Endothelial cell of umbilical vein (primary cell): ENCODE results near the gene HMCES. TPM values are rescaled to one million over a fixed set of nuclear protein-coding genes. Genes with fewer than 3 reads are reported as not detected.

Source experiments
- BruUV-seq: library from RNA; stranded (reverse); fragments of 400-500 nt; replicated peaks from 2 replicates; lab custom pipeline; 2021; lab: Mats Ljungman, UMichigan
- CTCF ChIA-PET: fragments of 300-600, 350-600 bp; sonication (Branson Sonifier 250); formaldehyde crosslinking; loops from one replicate; lab custom pipeline; 2021; ENCODE audit warnings: antibody characterized with exemption, inconsistent platforms; lab: Charles Lee
- POLR2A ChIA-PET: fragments of 300-600, 350-600 bp; sonication (Branson Sonifier 250); formaldehyde crosslinking; loops from one replicate; lab custom pipeline; 2021; ENCODE audit warnings: antibody characterized with exemption, inconsistent platforms; lab: Charles Lee
- DNase-seq: peaks from one replicate; pipeline ENCODE4 v3.0.0-alpha.2; 2011; ENCODE audit warnings: low read depth, low spot score
- FAIRE-seq: peaks from 2 replicates; lab custom pipeline; 2011; peaks lifted over from hg19 to GRCh38; lab: Jason Lieb, UNC
- H2AFZ ChIP-seq: 2 replicates; pipeline ENCODE4 v1.6.0; 2012; ENCODE audit warnings: low read depth, low read length, control low read depth, inconsistent platforms
- H3K27ac ChIP-seq: 2 replicates; pipeline ENCODE4 v1.5.1; 2011; ENCODE audit warnings: low read depth, mild to moderate bottlenecking, control low read depth, low read length, moderate library complexity; ENCODE audit not compliant: insufficient read depth
- H3K27me3 ChIP-seq, 2 experiments: 2 replicates each; pipeline versions ENCODE4 v1.6.0 to v1.6.1; 2011; ENCODE audit warnings: low read length in 2 of 2, mixed read lengths in 1 of 2; ENCODE audit not compliant: control insufficient read depth in 2 of 2, insufficient read depth in 2 of 2
- H3K36me3 ChIP-seq, 2 experiments: 2 replicates in 1 of 2; 3 replicates in 1 of 2; pipeline ENCODE4 v1.5.1; 2011; ENCODE audit warnings: low read length in 2 of 2, mild to moderate bottlenecking in 1 of 2, moderate library complexity in 1 of 2; ENCODE audit not compliant: control insufficient read depth in 2 of 2, insufficient read depth in 2 of 2; ENCODE audit errors: extremely low read depth in 1 of 2
- H3K4me1 ChIP-seq: 3 replicates; pipeline ENCODE4 v1.5.1; 2011; ENCODE audit warnings: mild to moderate bottlenecking, low read length; ENCODE audit not compliant: control insufficient read depth, insufficient read depth; ENCODE audit errors: extremely low read depth
- H3K4me2 ChIP-seq: 2 replicates; pipeline ENCODE4 v1.6.1; 2011; ENCODE audit warnings: low read length, control low read depth, mixed read lengths; ENCODE audit not compliant: insufficient read depth
- H3K4me3 ChIP-seq, 3 experiments: fragments of 200-600 bp in 1 of 3; sonication (generic), shearing (Covaris generic) in 1 of 3; replicated peaks in 1 of 3; 2 replicates each; pipeline ENCODE4 v1.5.1; 2011 to 2016; ENCODE audit warnings: control low read depth in 3 of 3, low read length in 3 of 3, mild to moderate bottlenecking in 2 of 3, inconsistent platforms in 1 of 3, low read depth in 1 of 3, moderate library complexity in 1 of 3; ENCODE audit not compliant: insufficient read depth in 1 of 3
- H3K79me2 ChIP-seq: 2 replicates; pipeline ENCODE4 v1.6.0; 2012; ENCODE audit warnings: low read length, inconsistent platforms; ENCODE audit not compliant: control insufficient read depth, insufficient read depth
- H3K9ac ChIP-seq: replicated peaks from 2 replicates; pipeline ENCODE3; 2011; ENCODE audit warnings: low read length, control low read depth; ENCODE audit not compliant: insufficient read depth; ENCODE audit errors: extremely low read depth
- H3K9me1 ChIP-seq: replicated peaks from 3 replicates; pipeline ENCODE4 v1.6.0; 2011; ENCODE audit warnings: mild to moderate bottlenecking, low read length; ENCODE audit not compliant: control insufficient read depth, insufficient read depth; ENCODE audit errors: extremely low read depth
- H3K9me3 ChIP-seq: replicated peaks from 2 replicates; pipeline ENCODE4 v1.5.1; 2012; ENCODE audit warnings: low read length, inconsistent platforms; ENCODE audit not compliant: control insufficient read depth, insufficient read depth
- H4K20me1 ChIP-seq: replicated peaks from 2 replicates; pipeline ENCODE3; 2011; ENCODE audit warnings: mild to moderate bottlenecking, low read length; ENCODE audit not compliant: control insufficient read depth, insufficient read depth; ENCODE audit errors: extremely low read depth
- CTCF ChIP-seq, 2 donors: IDR thresholded peaks; 1 replicate in 1 of 2; 2 replicates in 1 of 2; pipeline ENCODE4 v1.5.1; 2011; ENCODE audit warnings: low read length in 2 of 2, mild to moderate bottlenecking in 2 of 2, moderate library complexity in 2 of 2, control low read depth in 1 of 2, inconsistent platforms in 1 of 2, low read depth in 1 of 2; ENCODE audit not compliant: insufficient read depth in 1 of 2; ENCODE audit errors: extremely low read depth in 1 of 2
- EZH2 ChIP-seq: IDR thresholded peaks from 2 replicates; pipeline ENCODE4 v1.6.1; 2012; ENCODE audit warnings: borderline replicate concordance, low read depth, mild to moderate bottlenecking, moderate library complexity, low read length, inconsistent platforms; ENCODE audit not compliant: severe bottlenecking
- FOS ChIP-seq: IDR thresholded peaks from 2 replicates; pipeline ENCODE4 v1.6.1; 2011; ENCODE audit warnings: mild to moderate bottlenecking, low read length, moderate library complexity, borderline replicate concordance; ENCODE audit not compliant: insufficient read depth
- GATA2 ChIP-seq: IDR thresholded peaks from 2 replicates; pipeline ENCODE4 v1.7.0; 2011; ENCODE audit warnings: low read depth, mild to moderate bottlenecking, moderate library complexity, mixed read lengths, low read length; ENCODE audit not compliant: insufficient read length, insufficient read depth
- JUN ChIP-seq: IDR thresholded peaks from 2 replicates; pipeline ENCODE4 v1.6.1; 2011; ENCODE audit warnings: borderline replicate concordance, low read depth; ENCODE audit not compliant: insufficient read length, insufficient read depth
- MAX ChIP-seq: IDR thresholded peaks from 2 replicates; pipeline ENCODE4 v1.6.1; 2011; ENCODE audit not compliant: insufficient read depth, insufficient read length
- MYC ChIP-seq: IDR thresholded peaks from one replicate; pipeline ENCODE4 v1.6.1; 2011; ENCODE audit warnings: mild to moderate bottlenecking, low read depth, low read length
- POLR2A ChIP-seq: IDR thresholded peaks from 2 replicates; pipeline ENCODE4 v1.6.1; 2012; ENCODE audit warnings: low read depth, mild to moderate bottlenecking, control low read depth, low read length
- POLR2AphosphoS5 ChIP-seq: IDR thresholded peaks from 2 replicates; pipeline ENCODE4 v1.6.1; 2012; ENCODE audit warnings: low read depth, mild to moderate bottlenecking, control low read depth, low read length, moderate library complexity; ENCODE audit not compliant: insufficient read depth
- dilution Hi-C: fragments of 300-500 bp; cut with MboI; formaldehyde crosslinking; loops from one replicate; pipeline ENCODE4 v1.15.0; 2019; ENCODE audit warnings: low sequenced_read_pairs; ENCODE audit not compliant: extremely low pct_ligation_motif_present
- intact Hi-C: fragments of 100-400 bp; cut with micrococcal nuclease; formaldehyde crosslinking; loops from one replicate; pipeline ENCODE4 v1.10.0; 2022
- polyA plus RNA-seq, 4 experiments: library from polyadenylated mRNA; depleted of rRNA in 3 of 4; stranded (reverse) in 3 of 4; unstranded in 1 of 4; fragments of >200 nt; gene quantifications; 2 replicates each; pipeline versions ENCODE4 v1.2.1 to v1.2.3, GENCODE V29; 2011 to 2012; ENCODE audit warnings: missing spikeins in 1 of 4
- total RNA-seq: library from RNA; stranded (reverse); gene quantifications from 2 replicates; pipeline ENCODE4 v1.2.3, GENCODE V29; 2021

HMCES gene
- total and polyA plus RNA-seq, 2 donors (not counting 3 experiments of a cell fraction or from before 2014, with no cell fraction given), result 30.6 to 40.8 TPM

GRCh38 chr3:129345281-129345680 is 66.6 kb downstream of the HMCES start:
- Histone ChIP-seq H3K27me3 (no peaks in the 10 kb centered on the region), H3K4me2 (no peak overlapping the region), H3K27ac (no peak overlapping the region), H3K9me1 (no peaks in the 10 kb centered on the region), H3K4me3 (no peak overlapping the region), H3K4me1 (peaks cover 12% of the 10 kb centered on the region), H2AFZ (no peak overlapping the region), H3K9ac (no peak overlapping the region), H3K9me3 (no peaks in the 10 kb centered on the region), H4K20me1 (no peaks in the 10 kb centered on the region), H3K79me2 (no peaks in the 10 kb centered on the region), H3K36me3 (no peaks in the 10 kb centered on the region)
- intact Hi-C loops, result no loop called here
- dilution Hi-C loops, result no loop called here
- ChIA-PET POLR2A (no interaction called here), CTCF (interaction anchor here (1.5 to 1.9 kb wide), 2 partner anchors 8 to 39 kb away, joined by 5 to 7 read pairs; no protein-coding TSS in a partner anchor)
- no peak for TF ChIP-seq CTCF (IDR thresholded peaks at IDR 0.05; ENCODE audit: extremely low read depth in 1 of 2, insufficient read depth in 1 of 2, low read depth in 1 of 2, low read length in 2 of 2)
- TF ChIP-seq MAX, result no peak
- TF ChIP-seq POLR2A, result no peak
- TF ChIP-seq GATA2, result no peak
- TF ChIP-seq FOS, result no peak
- TF ChIP-seq POLR2AphosphoS5, result no peak
- no peak for TF ChIP-seq EZH2
- TF ChIP-seq MYC, result no peak
- no peak for TF ChIP-seq JUN
- FAIRE-seq (no peak), DNase-seq (no peak)
- BruUV-seq, result no TSS peak
